CD4-positive, CD25-positive, alpha-beta regulatory T cell (primary cell): ENCODE data around the gene ETFA. TPM values are rescaled to one million over a fixed set of nuclear protein-coding genes. Genes with fewer than 3 reads are reported as not detected.

Source experiments
- ATAC-seq, 2 donors: fragments of 150-1000 bp; cut with Tn5 transposase; one replicate each; pipeline ENCODE4 v1.10.0; 2021; ENCODE audit warnings: low read depth in 2 of 2, moderate number of reproducible peaks in 2 of 2, moderate library complexity in 1 of 2
- DNase-seq, 3 donors: peaks; one replicate each; pipeline versions ENCODE4 v3.0.0 to v3.0.0-alpha.2; 2012 to 2022; ENCODE audit warnings: mixed read lengths in 1 of 3
- H3K27ac ChIP-seq: one replicate; pipeline ENCODE4 v1.7.0; 2013; ENCODE audit warnings: mild to moderate bottlenecking, low read length; ENCODE audit not compliant: insufficient read depth, poor library complexity, severe bottlenecking
- H3K27me3 ChIP-seq: one replicate; pipeline ENCODE4 v1.7.0; 2013; ENCODE audit warnings: low read length; ENCODE audit not compliant: control insufficient read depth, insufficient read depth
- H3K36me3 ChIP-seq: one replicate; pipeline ENCODE4 v1.7.0; 2013; ENCODE audit warnings: mild to moderate bottlenecking, low read length, moderate library complexity; ENCODE audit not compliant: control insufficient read depth, insufficient read depth
- H3K4me1 ChIP-seq: 2 replicates; pipeline ENCODE4 v1.7.0; 2013; ENCODE audit warnings: mild to moderate bottlenecking, low read length; ENCODE audit not compliant: insufficient read depth, control insufficient read depth, poor library complexity, severe bottlenecking
- H3K4me3 ChIP-seq: one replicate; pipeline ENCODE4 v1.7.0; 2013; ENCODE audit warnings: low read depth, mild to moderate bottlenecking, low read length, moderate library complexity
- H3K9me3 ChIP-seq, 2 experiments: 1 replicate in 1 of 2; 2 replicates in 1 of 2; pipeline ENCODE4 v1.7.0; 2013; ENCODE audit warnings: low read length in 2 of 2, mild to moderate bottlenecking in 1 of 2, moderate library complexity in 1 of 2; ENCODE audit not compliant: control insufficient read depth in 2 of 2
- H3K27ac Mint-ChIP-seq, 3 donors: one replicate each; pipeline ENCODE4 v1.8.0; 2020 to 2022; ENCODE audit warnings: mild to moderate bottlenecking in 3 of 3, mixed read lengths in 3 of 3, moderate library complexity in 2 of 3
- H3K27me3 Mint-ChIP-seq: one replicate; pipeline ENCODE4 v1.8.0; 2022; ENCODE audit warnings: mild to moderate bottlenecking, mixed read lengths
- H3K36me3 Mint-ChIP-seq: one replicate; pipeline ENCODE4 v1.8.0; 2020; ENCODE audit warnings: mixed read lengths
- H3K4me1 Mint-ChIP-seq, 4 donors: one replicate each; pipeline ENCODE4 v1.8.0; 2020 to 2022; ENCODE audit warnings: mixed read lengths in 4 of 4, mild to moderate bottlenecking in 1 of 4
- H3K4me3 Mint-ChIP-seq, 4 donors: one replicate each; pipeline ENCODE4 v1.8.0; 2020 to 2022; ENCODE audit warnings: mild to moderate bottlenecking in 4 of 4, mixed read lengths in 4 of 4, moderate library complexity in 3 of 4
- H3K9me3 Mint-ChIP-seq, 7 donors: one replicate each; pipeline ENCODE4 v1.8.0; 2020 to 2022; ENCODE audit warnings: mixed read lengths in 7 of 7, mild to moderate bottlenecking in 3 of 7, moderate library complexity in 2 of 7
- polyA plus RNA-seq, 4 donors: library from polyadenylated mRNA; unstranded; fragments of 300-500 nt; fragmentation: Illumina TruSeq; gene quantifications; one replicate each; pipeline ENCODE4 v1.2.3, GENCODE V29; 2021
- total RNA-seq: library from RNA; stranded (reverse); gene quantifications from one replicate; pipeline ENCODE4 v1.2.3, GENCODE V29; 2022

ETFA gene
- total and polyA plus RNA-seq, 5 donors from 2014 or later, result 44.5 to 166 (median 120) TPM

GRCh38 chr15:76343313-76343996 is 32.2 kb upstream of the ETFA start:
- ATAC-seq, result no peak
- Mint-ChIP-seq H3K4me1 (peaks cover 11 to 62% (median 32%) of the 10 kb centered on the region in 4 donors), H3K27ac (no peak overlapping the region), H3K27me3 (peaks cover 81% of the 10 kb centered on the region), H3K4me3 (peak overlapping the region in 3 of 4 donors; percentile 26 to 33 (median 32)), H3K9me3 (peaks cover 0 to 4% (median 0%) of the 10 kb centered on the region in 7 donors), H3K36me3 (peaks cover 9% of the 10 kb centered on the region)
- H3K36me3 ChIP-seq, result no peaks in the 10 kb centered on the region
- no peak overlapping the region for H3K27ac ChIP-seq
- peaks cover 54% of the 10 kb centered on the region for H3K27me3 ChIP-seq
- H3K4me1 ChIP-seq, result peaks cover 68% of the 10 kb centered on the region
- DNase-seq, result no peak
- H3K9me3 ChIP-seq, result no peaks in the 10 kb centered on the region
- H3K4me3 ChIP-seq, result no peak overlapping the region

GRCh38 chr15:76342382-76343201 is 31.3 kb upstream of the ETFA start:
- Mint-ChIP-seq H3K27ac (no peak overlapping the region), H3K27me3 (peaks cover 77% of the 10 kb centered on the region), H3K9me3 (peaks cover 0 to 4% (median 0%) of the 10 kb centered on the region in 7 donors), H3K4me3 (peak overlapping the region; percentile 76 to 88 (median 82)), H3K4me1 (peaks cover 11 to 61% (median 33%) of the 10 kb centered on the region in 4 donors), H3K36me3 (peaks cover under 1% of the 10 kb centered on the region)
- Histone ChIP-seq H3K4me3 (peak overlapping the region; percentile 31), H3K4me1 (peaks cover 76% of the 10 kb centered on the region), H3K36me3 (no peaks in the 10 kb centered on the region), H3K9me3 (no peaks in the 10 kb centered on the region), H3K27me3 (peaks cover 46% of the 10 kb centered on the region), H3K27ac (no peak overlapping the region)
- no peak for ATAC-seq
- DNase-seq, result no peak

GRCh38 chr15:76342058-76342381 is 30.8 kb upstream of the ETFA start:
- Histone ChIP-seq H3K36me3 (no peaks in the 10 kb centered on the region), H3K4me1 (peaks cover 80% of the 10 kb centered on the region)
- H3K4me3 Mint-ChIP-seq, result peak overlapping the region; percentile 76 to 88 (median 82)

GRCh38 chr15:76341366-76342057 is 30.2 kb upstream of the ETFA start:
- Histone ChIP-seq H3K27me3 (peaks cover 51% of the 10 kb centered on the region), H3K9me3 (no peaks in the 10 kb centered on the region), H3K4me3 (no peak overlapping the region), H3K27ac (no peak overlapping the region), H3K36me3 (no peaks in the 10 kb centered on the region), H3K4me1 (peaks cover 80% of the 10 kb centered on the region)
- peak overlapping the region; percentile 84 to 94 (median 86) for H3K4me3 Mint-ChIP-seq
- DNase-seq, result peak in 1 of 3 donors; percentile 16
- no peaks in the 10 kb centered on the region for H3K36me3 Mint-ChIP-seq
- H3K9me3 Mint-ChIP-seq, result peaks cover 0 to 6% (median 0%) of the 10 kb centered on the region in 7 donors
- peaks cover 18 to 68% (median 43%) of the 10 kb centered on the region in 4 donors for H3K4me1 Mint-ChIP-seq
- H3K27me3 Mint-ChIP-seq, result peaks cover 85% of the 10 kb centered on the region
- peak overlapping the region in 1 of 3 donors; percentile 38 for H3K27ac Mint-ChIP-seq
- no peak for ATAC-seq

More at GRCh38 chr15:76342058-76342381, 30.8 kb upstream of the ETFA start:
- Mint-ChIP-seq H3K27me3 (peaks cover 80% of the 10 kb centered on the region), H3K36me3 (no peaks in the 10 kb centered on the region), H3K9me3 (peaks cover 0 to 4% (median 0%) of the 10 kb centered on the region in 7 donors), H3K27ac (peak overlapping the region in 1 of 3 donors; percentile 14), H3K4me1 (peaks cover 14 to 66% (median 39%) of the 10 kb centered on the region in 4 donors)
- ATAC-seq (no peak), DNase-seq (no peak)
- Histone ChIP-seq H3K4me3 (peak overlapping the region; percentile 31), H3K27me3 (peaks cover 51% of the 10 kb centered on the region), H3K9me3 (no peaks in the 10 kb centered on the region), H3K27ac (no peak overlapping the region)

- DNase-seq, result peak in 2 of 3 donors; percentile 43 to 62
- H3K27me3 ChIP-seq, result peaks cover 52% of the 10 kb centered on the region
- H3K27ac ChIP-seq, result no peak overlapping the region
- Mint-ChIP-seq H3K27me3 (peaks cover 89% of the 10 kb centered on the region), H3K4me1 (peaks cover 18 to 70% (median 47%) of the 10 kb centered on the region in 4 donors), H3K36me3 (no peaks in the 10 kb centered on the region), H3K9me3 (peaks cover 0 to 6% (median 0%) of the 10 kb centered on the region in 7 donors), H3K27ac (no peak overlapping the region), H3K4me3 (peak overlapping the region; percentile 78 to 94 (median 86))
- H3K4me3 ChIP-seq, result peak overlapping the region; percentile 44
- no peaks in the 10 kb centered on the region for H3K36me3 ChIP-seq
- H3K4me1 ChIP-seq, result peaks cover 80% of the 10 kb centered on the region
- ATAC-seq, result peak; percentile 35 to 58
- H3K9me3 ChIP-seq, result no peaks in the 10 kb centered on the region
These were observed 29.6 kb upstream of the ETFA start for GRCh38 chr15:76340803-76341365.

- Histone ChIP-seq H3K27me3 (peaks cover 48% of the 10 kb centered on the region), H3K27ac (no peak overlapping the region), H3K4me1 (peaks cover 80% of the 10 kb centered on the region), H3K4me3 (peak overlapping the region; percentile 44), H3K9me3 (no peaks in the 10 kb centered on the region), H3K36me3 (no peaks in the 10 kb centered on the region)
- H3K9me3 Mint-ChIP-seq, result peaks cover 0 to 6% (median 0%) of the 10 kb centered on the region in 7 donors
- no peak overlapping the region for H3K27ac Mint-ChIP-seq
- H3K4me3 Mint-ChIP-seq, result peak overlapping the region; percentile 78 to 94 (median 86)
- H3K27me3 Mint-ChIP-seq, result peaks cover 89% of the 10 kb centered on the region
- DNase-seq (peak in 2 of 3 donors; percentile 43 to 62), ATAC-seq (no peak)
- H3K4me1 Mint-ChIP-seq, result peaks cover 15 to 70% (median 48%) of the 10 kb centered on the region in 4 donors
- H3K36me3 Mint-ChIP-seq, result no peaks in the 10 kb centered on the region
These were observed 29.0 kb upstream of the ETFA start for GRCh38 chr15:76340198-76340802.
